Mucosa of stomach (tissue), 1 donor: ENCODE results near the gene TNNI3K.

ENCODE experiments used
- H3K27me3 ChIP-seq: one replicate; pipeline ENCODE4 v1.7.0; 2013; ENCODE audit warnings: mild to moderate bottlenecking, low read length; ENCODE audit not compliant: control insufficient read depth, insufficient read depth
- H3K36me3 ChIP-seq: one replicate; pipeline ENCODE4 v1.7.0; 2013; ENCODE audit warnings: low read length; ENCODE audit not compliant: control insufficient read depth, insufficient read depth
- H3K4me1 ChIP-seq: one replicate; pipeline ENCODE4 v1.7.0; 2013; ENCODE audit warnings: mild to moderate bottlenecking, low read length; ENCODE audit not compliant: control insufficient read depth, insufficient read depth
- H3K4me3 ChIP-seq: one replicate; pipeline ENCODE4 v1.7.0; 2013; ENCODE audit warnings: low read length
- H3K9ac ChIP-seq: one replicate; pipeline ENCODE4 v1.7.0; 2013; ENCODE audit warnings: mild to moderate bottlenecking, low read length, moderate library complexity
- H3K9me3 ChIP-seq: one replicate; pipeline ENCODE4 v1.7.0; 2013; ENCODE audit warnings: mild to moderate bottlenecking, low read length, moderate library complexity; ENCODE audit not compliant: control insufficient read depth
- donor health status: Pancreatic carcinoma.

Gene TNNI3K

GRCh38 chr1:74485622-74486021 lies 250.4 kb downstream of the TNNI3K start:
- no peak overlapping the region for H3K9ac ChIP-seq
- H3K36me3 ChIP-seq = no peaks in the 10 kb centered on the region
- H3K9me3 ChIP-seq = no peaks in the 10 kb centered on the region
- H3K4me1 ChIP-seq = no peaks in the 10 kb centered on the region
- H3K27me3 ChIP-seq = no peaks in the 10 kb centered on the region
- H3K4me3 ChIP-seq = no peak overlapping the region

DNA sequence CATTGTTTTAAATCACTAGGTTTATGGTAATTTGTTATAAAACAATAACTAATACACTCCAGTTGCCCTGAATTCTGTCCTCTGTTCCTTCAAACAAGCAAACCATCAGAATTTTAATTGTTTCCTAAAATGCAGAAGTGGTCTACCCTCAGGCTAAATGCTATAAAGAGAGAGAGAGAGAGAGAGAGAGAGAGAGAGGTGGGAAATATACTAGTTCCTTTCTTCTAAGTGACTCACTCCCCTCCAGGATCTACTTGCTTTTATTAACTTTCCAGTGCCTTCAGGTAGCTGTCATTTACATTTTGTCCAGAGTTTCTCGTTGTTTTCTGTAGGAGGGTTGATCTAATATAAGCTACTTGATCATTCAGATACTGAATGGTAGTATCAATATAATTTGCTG lies 250.8 kb downstream of the TNNI3K start:
- Histone ChIP-seq H3K36me3 (no peaks in the 10 kb centered on the region), H3K9ac (no peak overlapping the region), H3K27me3 (no peaks in the 10 kb centered on the region), H3K4me1 (no peaks in the 10 kb centered on the region), H3K4me3 (no peak overlapping the region), H3K9me3 (no peaks in the 10 kb centered on the region)

DNA sequence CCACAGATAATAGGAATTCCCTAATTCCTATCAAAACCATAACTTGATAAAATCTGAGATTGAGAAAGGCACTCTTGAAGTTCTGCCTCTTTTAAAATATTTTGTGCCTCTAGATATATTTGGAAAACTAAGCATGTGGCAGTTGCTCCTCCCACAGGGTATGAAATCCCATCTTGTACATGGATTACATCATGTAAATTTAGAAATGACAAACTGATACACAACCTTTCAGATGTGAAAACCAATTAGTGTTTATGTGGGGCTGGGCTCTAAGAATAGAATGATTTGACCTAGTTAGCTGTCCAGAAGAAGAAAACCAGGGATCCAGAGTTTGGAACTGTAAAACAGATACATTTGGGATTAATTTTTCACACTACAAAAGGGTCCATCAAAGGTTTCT lies 261.5 kb downstream of the TNNI3K start:
- no peaks in the 10 kb centered on the region for H3K27me3 ChIP-seq
- H3K36me3 ChIP-seq = no peaks in the 10 kb centered on the region
- no peak overlapping the region for H3K4me3 ChIP-seq

GRCh38 chr1:74498901-74499300 lies 263.7 kb downstream of the TNNI3K start:
- Histone ChIP-seq H3K9ac (no peak overlapping the region), H3K36me3 (no peaks in the 10 kb centered on the region), H3K27me3 (no peaks in the 10 kb centered on the region)

More for the DNA sequence above, 261.5 kb downstream of the TNNI3K start:
- H3K9me3 ChIP-seq = no peaks in the 10 kb centered on the region
- no peak overlapping the region for H3K9ac ChIP-seq
- H3K4me1 ChIP-seq = no peaks in the 10 kb centered on the region

DNA sequence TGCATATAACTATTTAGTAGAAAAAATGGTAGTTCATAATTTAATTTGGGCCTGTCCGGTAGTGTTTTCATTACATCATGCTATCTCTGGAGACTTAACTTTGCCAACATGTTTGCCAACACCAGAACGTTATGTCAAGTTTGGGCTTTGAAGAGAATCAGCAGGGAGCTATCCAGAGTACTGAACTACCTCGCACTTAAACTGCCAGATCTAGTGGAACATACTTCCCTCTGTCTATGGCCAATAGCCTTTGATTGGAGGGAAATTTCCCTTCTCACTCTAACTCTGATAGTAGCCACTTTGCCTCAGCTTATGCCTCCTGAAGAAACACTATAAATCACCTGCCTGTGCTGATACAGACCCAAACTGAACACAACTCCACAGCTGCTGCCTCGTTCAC lies 267.2 kb downstream of the TNNI3K start:
- Histone ChIP-seq H3K9ac (no peak overlapping the region), H3K9me3 (no peaks in the 10 kb centered on the region), H3K27me3 (no peaks in the 10 kb centered on the region), H3K4me1 (no peaks in the 10 kb centered on the region), H3K36me3 (no peaks in the 10 kb centered on the region), H3K4me3 (no peak overlapping the region)

More at GRCh38 chr1:74498901-74499300, 263.7 kb downstream of the TNNI3K start:
- Histone ChIP-seq H3K4me3 (no peak overlapping the region), H3K9me3 (no peaks in the 10 kb centered on the region), H3K4me1 (no peaks in the 10 kb centered on the region)

DNA sequence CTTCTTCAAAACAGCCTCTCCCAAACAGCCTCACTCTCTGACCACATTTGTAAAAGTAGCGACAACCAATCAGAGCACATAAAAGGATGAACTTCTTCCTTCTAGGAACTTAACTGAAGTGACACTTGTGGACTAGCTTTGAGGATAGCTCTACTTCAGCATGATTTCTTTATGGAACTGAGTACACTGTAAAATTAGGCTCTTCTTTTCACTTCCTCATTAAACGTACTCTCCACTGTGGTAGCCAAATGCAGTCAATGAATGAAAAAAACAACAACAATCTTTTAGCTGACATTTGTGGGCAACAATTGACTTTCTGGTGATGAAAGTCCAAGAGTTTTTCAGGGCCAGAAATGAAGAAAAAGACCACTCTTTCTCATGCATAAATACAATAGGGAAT lies 267.7 kb downstream of the TNNI3K start:
- Histone ChIP-seq H3K9ac (no peak overlapping the region), H3K4me3 (no peak overlapping the region), H3K9me3 (no peaks in the 10 kb centered on the region), H3K36me3 (no peaks in the 10 kb centered on the region), H3K27me3 (no peaks in the 10 kb centered on the region), H3K4me1 (no peaks in the 10 kb centered on the region)

DNA sequence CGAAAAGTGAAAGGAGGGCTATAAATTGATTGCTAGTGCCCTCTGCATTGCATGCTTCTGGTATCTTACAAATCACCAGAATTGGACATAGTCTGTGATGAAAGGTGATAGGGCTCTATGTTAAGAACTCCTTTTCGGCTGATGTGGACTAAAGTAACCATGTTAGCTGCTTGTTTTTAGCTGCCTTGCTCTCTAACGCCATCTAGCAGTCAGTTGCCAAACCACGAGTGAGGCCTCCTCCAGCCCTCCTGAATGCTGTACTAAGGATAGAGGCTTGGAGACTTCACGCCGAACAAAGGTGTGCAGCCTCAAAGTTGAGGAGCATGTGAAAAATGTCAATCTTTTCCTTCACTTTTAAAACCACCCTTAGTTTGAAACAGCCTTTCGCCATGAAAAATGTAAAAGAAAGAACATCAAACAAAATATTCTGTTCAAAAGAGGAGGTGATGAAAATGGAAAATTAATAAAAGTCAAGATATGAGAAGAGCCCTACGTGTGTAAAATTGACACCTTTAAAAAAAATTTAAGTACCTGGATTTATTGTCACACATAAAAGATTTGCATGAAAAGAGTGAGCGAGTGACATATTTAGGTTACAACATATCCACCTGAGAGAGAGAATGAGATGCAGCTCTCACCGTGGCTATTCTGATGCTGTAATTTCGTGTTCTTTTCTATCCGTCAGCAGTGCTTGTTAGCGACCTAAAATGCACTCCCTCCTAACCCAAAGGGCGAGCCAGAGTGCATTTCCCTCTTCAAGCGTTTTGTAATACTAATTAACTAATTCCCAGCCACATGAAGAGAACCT lies 269.1 kb downstream of the TNNI3K start:
- no peak overlapping the region for H3K4me3 ChIP-seq
- H3K36me3 ChIP-seq = no peaks in the 10 kb centered on the region
- H3K9me3 ChIP-seq = no peaks in the 10 kb centered on the region
- no peak overlapping the region for H3K9ac ChIP-seq
- H3K4me1 ChIP-seq = no peaks in the 10 kb centered on the region
- no peaks in the 10 kb centered on the region for H3K27me3 ChIP-seq

- Histone ChIP-seq H3K27me3 (no peaks in the 10 kb centered on the region), H3K4me1 (no peaks in the 10 kb centered on the region), H3K4me3 (no peak overlapping the region), H3K36me3 (no peaks in the 10 kb centered on the region), H3K9ac (no peak overlapping the region), H3K9me3 (no peaks in the 10 kb centered on the region)
Measured at GRCh38 chr1:74504933-74505512, 269.8 kb downstream of the TNNI3K start.

GRCh38 chr1:74505928-74506710 lies 270.9 kb downstream of the TNNI3K start:
- no peaks in the 10 kb centered on the region for H3K4me1 ChIP-seq
- H3K36me3 ChIP-seq = no peaks in the 10 kb centered on the region
- no peak overlapping the region for H3K9ac ChIP-seq
- no peak overlapping the region for H3K4me3 ChIP-seq
- H3K9me3 ChIP-seq = no peaks in the 10 kb centered on the region
- no peaks in the 10 kb centered on the region for H3K27me3 ChIP-seq

DNA sequence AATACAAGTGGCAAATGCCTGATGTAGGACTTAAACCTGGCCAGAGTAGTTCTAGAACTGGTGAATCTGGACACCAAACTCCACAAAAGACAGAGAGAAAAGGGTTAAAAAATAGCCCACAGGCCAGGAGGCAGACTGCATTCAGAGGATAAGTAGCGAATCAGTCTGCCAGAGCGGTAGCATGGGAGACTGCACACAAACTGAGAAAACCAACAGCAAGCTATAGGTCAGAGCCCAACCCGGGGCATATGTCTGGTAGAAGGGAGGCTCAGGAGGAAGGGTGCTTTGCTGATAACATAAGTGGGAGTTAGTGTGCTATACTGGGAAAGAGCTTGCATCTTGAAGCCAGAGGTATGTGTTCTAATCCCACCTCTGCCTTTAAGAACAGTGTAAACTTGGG lies 273.3 kb downstream of the TNNI3K start:
- Histone ChIP-seq H3K9ac (no peak overlapping the region), H3K4me3 (no peak overlapping the region), H3K36me3 (no peaks in the 10 kb centered on the region), H3K27me3 (no peaks in the 10 kb centered on the region), H3K9me3 (no peaks in the 10 kb centered on the region), H3K4me1 (no peaks in the 10 kb centered on the region)

DNA sequence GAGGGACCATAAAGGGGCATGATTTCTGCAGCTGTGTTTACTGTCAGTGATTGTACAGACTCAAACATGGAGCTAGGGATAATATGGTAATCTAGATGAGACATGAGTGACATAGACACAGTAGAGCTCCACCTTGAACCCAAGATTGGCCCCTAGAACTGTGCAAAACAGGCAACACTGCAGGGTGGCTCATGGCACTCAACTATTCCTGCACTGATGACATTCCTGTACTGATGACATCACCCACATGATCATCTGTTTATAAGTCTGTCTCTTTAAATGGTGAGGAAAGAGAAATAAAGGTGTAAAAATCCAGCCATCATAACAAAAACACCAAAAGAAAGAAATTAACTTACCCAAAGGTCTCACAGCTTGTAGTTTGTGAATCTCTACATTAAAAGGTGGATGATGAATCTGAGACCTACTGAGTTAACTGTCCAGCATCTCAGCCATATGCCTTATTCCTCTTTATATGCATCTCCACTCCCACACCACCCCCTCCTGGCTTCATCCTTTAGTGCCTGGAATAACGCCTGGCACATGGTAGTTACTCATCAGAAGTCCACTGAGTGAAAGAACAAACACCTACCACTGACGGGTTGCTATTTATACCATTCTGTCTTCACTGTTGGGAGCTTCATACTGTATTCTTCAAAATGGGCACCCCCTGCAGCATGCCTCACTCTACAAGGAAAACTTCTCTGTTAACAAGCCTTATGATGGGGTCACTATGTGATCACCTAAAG lies 277.2 kb downstream of the TNNI3K start, which contains the start of gene LRRC53:
LRRC53 (minus strand) TSS at position 442 of the 746 bp plus-strand sequence. CDS start 29,262 bp downstream, outside the sequence.
- H3K27me3 ChIP-seq = no peaks in the 10 kb centered on the region
- H3K4me3 ChIP-seq = no peak within 1 kb of the TSS
- no peaks in the 10 kb centered on the region for H3K9me3 ChIP-seq
- H3K4me1 ChIP-seq = no peaks in the 10 kb centered on the region
- no peak within 1 kb of the TSS for H3K9ac ChIP-seq
- no peaks in the 10 kb centered on the region for H3K36me3 ChIP-seq
